Gastrocnemius medialis (tissue), 4 donors: ENCODE results near the gene ITPR2. TPM values are rescaled to one million over a fixed set of nuclear protein-coding genes. Genes with fewer than 3 reads are reported as not detected.

ENCODE experiments used
- ATAC-seq, 2 donors: fragments of 150-250 bp; one replicate each; pipeline ENCODE4 v1.9.1; 2016
- DNase-seq, 2 donors: peaks; one replicate each; pipeline ENCODE4 v3.0.0-alpha.2; 2019
- H3K27ac ChIP-seq, 4 donors: fragments of 200-600 bp; sonication (generic); 1 replicate in 1 of 4; 2 replicates in 3 of 4; pipeline ENCODE4 v1.5.1; 2016 to 2018; ENCODE audit warnings: mild to moderate bottlenecking in 2 of 4, moderate library complexity in 1 of 4
- H3K27me3 ChIP-seq, 3 donors: fragments of 200-600 bp; sonication (generic) in 2 of 3; 1 replicate in 1 of 3; 2 replicates in 2 of 3; pipeline versions ENCODE4 v1.5.1 to v1.6.0; 2016 to 2019; ENCODE audit warnings: mild to moderate bottlenecking in 1 of 3, moderate library complexity in 1 of 3
- H3K36me3 ChIP-seq, 2 donors: fragments of 200-600 bp; sonication (generic) in 1 of 2; one replicate each; pipeline ENCODE4 v1.5.1; 2017 to 2018
- H3K4me1 ChIP-seq, 2 donors: fragments of 200-600 bp; sonication (generic) in 1 of 2; one replicate each; pipeline ENCODE4 v1.5.1; 2016 to 2017; ENCODE audit warnings: mild to moderate bottlenecking in 2 of 2
- H3K4me3 ChIP-seq, 4 donors: fragments of 200-600 bp; sonication (generic) in 3 of 4; 1 replicate in 1 of 4; 2 replicates in 3 of 4; pipeline ENCODE4 v1.5.1; 2016 to 2019; ENCODE audit warnings: mild to moderate bottlenecking in 2 of 4
- H3K9me3 ChIP-seq, 3 donors: fragments of 200-600 bp; sonication (generic) in 2 of 3; 1 replicate in 1 of 3; 2 replicates in 2 of 3; pipeline ENCODE4 v1.5.1; 2016 to 2019
- CTCF ChIP-seq, 5 experiments: fragments of 450-650 bp in 3 of 5; fragments of 200-600 bp in 2 of 5; sonication (generic) in 2 of 5; IDR thresholded peaks in 4 of 5; conservative IDR thresholded peaks in 1 of 5; 1 replicate in 4 of 5; 2 replicates in 1 of 5; pipeline ENCODE4 v1.5.1; 2016 to 2019; ENCODE audit warnings: antibody characterized with exemption in 5 of 5, mild to moderate bottlenecking in 3 of 5, moderate library complexity in 3 of 5
- POLR2A ChIP-seq, 2 donors: fragments of 450-650 bp; IDR thresholded peaks; one replicate each; pipeline ENCODE4 v1.6.1; 2017; ENCODE audit warnings: antibody characterized with exemption in 2 of 2, mild to moderate bottlenecking in 2 of 2, moderate library complexity in 2 of 2
- in situ Hi-C, 4 donors: fragments of 200-750 bp; cut with MboI; loops; one replicate each; pipeline versions ENCODE4 v1.15.0 to v1.8.0; 2017; ENCODE audit warnings: low sequenced_read_pairs in 4 of 4
- intact Hi-C: fragments of 100-400 bp; cut with DNase I; formaldehyde crosslinking; loops from one replicate; pipeline ENCODE4 v1.15.1; 2023; ENCODE audit warnings: low total_unique reads
- total RNA-seq, 4 donors: library from RNA; depleted of rRNA; stranded (reverse); fragments of >200 nt; gene quantifications; one replicate each; pipeline versions ENCODE4 v1.1.0 to v1.2.3, GENCODE V29; 2016

Gene ITPR2
- total RNA-seq, 4 donors from 2014 or later = 3.8 to 23.8 (median 4.1) TPM

- Histone ChIP-seq H3K4me3 (no peak overlapping the region), H3K9me3 (no peaks in the 10 kb centered on the region), H3K36me3 (no peaks in the 10 kb centered on the region), H3K4me1 (peaks cover 0 to 9% of the 10 kb centered on the region in 2 donors), H3K27ac (no peak overlapping the region), H3K27me3 (no peaks in the 10 kb centered on the region)
- DNase-seq = no peak
- in situ Hi-C loops (no loop called here), intact Hi-C loops (no loop called here)
- TF ChIP-seq POLR2A (IDR thresholded peaks at IDR 0.05) = no peak
- no peak for TF ChIP-seq CTCF (IDR thresholded peaks at IDR 0.05 in 4 of 5, conservative IDR thresholded peaks at IDR 0.05 in 1 of 5)
- ATAC-seq = no peak
Observed at GRCh38 chr12:26746121-26746714, 86.8 kb downstream of the ITPR2 start.

- ATAC-seq (no peak), DNase-seq (no peak)
- H3K9me3 ChIP-seq = no peaks in the 10 kb centered on the region
- H3K27ac ChIP-seq = no peak overlapping the region
- H3K27me3 ChIP-seq = no peaks in the 10 kb centered on the region
- in situ Hi-C loops = no loop called here
- no peaks in the 10 kb centered on the region for H3K36me3 ChIP-seq
- TF ChIP-seq POLR2A (IDR thresholded peaks at IDR 0.05) = no peak
- no peak for TF ChIP-seq CTCF (IDR thresholded peaks at IDR 0.05 in 4 of 5, conservative IDR thresholded peaks at IDR 0.05 in 1 of 5)
- H3K4me3 ChIP-seq = no peak overlapping the region
- peaks cover 0 to 9% of the 10 kb centered on the region in 2 donors for H3K4me1 ChIP-seq
- intact Hi-C loops = no loop called here
Observed at GRCh38 chr12:26744697-26745440, 88.1 kb downstream of the ITPR2 start.

GRCh38 chr12:26744042-26744626, 88.9 kb downstream of the ITPR2 start:
- Histone ChIP-seq H3K27me3 (no peaks in the 10 kb centered on the region), H3K4me1 (peaks cover 0 to 5% of the 10 kb centered on the region in 2 donors), H3K36me3 (no peaks in the 10 kb centered on the region), H3K9me3 (no peaks in the 10 kb centered on the region), H3K4me3 (no peak overlapping the region), H3K27ac (no peak overlapping the region)
- DNase-seq (no peak), ATAC-seq (no peak)
- intact Hi-C loops (no loop called here), in situ Hi-C loops (no loop called here)
- TF ChIP-seq POLR2A (IDR thresholded peaks at IDR 0.05) = no peak
- no peak for TF ChIP-seq CTCF (IDR thresholded peaks at IDR 0.05 in 4 of 5, conservative IDR thresholded peaks at IDR 0.05 in 1 of 5)

- H3K36me3 ChIP-seq = no peaks in the 10 kb centered on the region
- TF ChIP-seq POLR2A (IDR thresholded peaks at IDR 0.05) (no peak), CTCF (IDR thresholded peaks at IDR 0.05 in 4 of 5, conservative IDR thresholded peaks at IDR 0.05 in 1 of 5) (no peak)
- H3K4me1 ChIP-seq = no peaks in the 10 kb centered on the region
- no peak for DNase-seq
- H3K27ac ChIP-seq = no peak overlapping the region
- no peaks in the 10 kb centered on the region for H3K27me3 ChIP-seq
- intact Hi-C loops = no loop called here
- in situ Hi-C loops = no loop called here
- ATAC-seq = no peak
- no peak overlapping the region for H3K4me3 ChIP-seq
- no peaks in the 10 kb centered on the region for H3K9me3 ChIP-seq
Observed at GRCh38 chr12:26741584-26742227, 91.3 kb downstream of the ITPR2 start.
